NCI-H2196 treated with DMSO at 0.1 percent for 48 hours (cell line): ENCODE data around the gene TMEM63B.
"Not testable (repeated sequence)": the region's sequence is repeated elsewhere in the genome, so short reads cannot be mapped to it uniquely, and the experiment has no call there.

ENCODE experiments used
- DNase-seq: peaks from one replicate; lab custom pipeline; 2025; ENCODE audit not compliant: unreplicated experiment; lab: John Stamatoyannopoulos, UW

Gene TMEM63B

DNA sequence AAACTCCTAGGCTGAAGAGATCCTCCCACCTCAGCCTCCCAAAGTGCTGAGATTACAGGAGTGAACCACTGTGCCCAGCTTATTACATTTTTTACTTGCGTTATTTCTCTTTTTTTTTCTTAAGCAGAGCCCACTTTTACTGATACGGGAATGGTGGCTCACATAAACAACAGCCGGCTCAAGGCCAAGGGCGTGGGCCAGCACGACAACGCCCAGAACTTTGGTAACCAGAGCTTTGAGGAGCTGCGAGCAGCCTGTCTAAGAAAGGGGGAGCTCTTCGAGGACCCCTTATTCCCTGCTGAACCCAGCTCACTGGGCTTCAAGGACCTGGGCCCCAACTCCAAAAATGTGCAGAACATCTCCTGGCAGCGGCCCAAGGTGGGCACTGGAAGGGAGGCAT is 41.8 kb downstream of the TMEM63B start:
- no peak for DNase-seq

DNA sequence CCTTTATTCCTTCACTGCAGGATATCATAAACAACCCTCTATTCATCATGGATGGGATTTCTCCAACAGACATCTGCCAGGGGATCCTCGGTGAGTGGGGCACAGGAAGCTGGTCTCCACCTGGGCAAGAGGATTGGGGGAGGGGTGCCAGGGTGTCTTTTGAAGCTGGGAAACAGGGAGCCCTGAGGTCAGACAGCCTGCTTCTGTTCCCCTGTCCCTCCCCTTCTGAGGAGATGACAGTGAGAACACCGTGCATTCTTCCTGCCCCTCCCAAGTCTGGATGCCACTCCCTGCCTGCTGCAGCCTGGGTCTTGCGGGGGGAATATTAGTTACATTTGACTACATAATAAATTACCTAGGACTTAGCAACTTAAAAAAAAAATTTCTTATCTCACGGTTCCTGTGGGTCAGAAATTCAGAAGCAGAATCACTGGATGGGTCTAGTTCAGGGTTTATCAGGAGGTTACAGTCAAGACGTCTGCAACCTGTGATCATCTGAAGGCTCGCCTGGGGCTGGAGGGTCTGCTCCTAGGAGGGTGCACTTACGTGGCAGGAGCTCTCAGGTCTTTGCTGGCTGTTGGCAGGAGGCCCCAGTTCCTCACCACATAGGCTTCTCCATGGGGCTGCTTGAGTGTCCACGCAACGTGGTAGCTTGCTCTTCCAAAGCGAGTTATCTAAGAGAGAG is 42.7 kb downstream of the TMEM63B start:
- DNase-seq: no peak

DNA sequence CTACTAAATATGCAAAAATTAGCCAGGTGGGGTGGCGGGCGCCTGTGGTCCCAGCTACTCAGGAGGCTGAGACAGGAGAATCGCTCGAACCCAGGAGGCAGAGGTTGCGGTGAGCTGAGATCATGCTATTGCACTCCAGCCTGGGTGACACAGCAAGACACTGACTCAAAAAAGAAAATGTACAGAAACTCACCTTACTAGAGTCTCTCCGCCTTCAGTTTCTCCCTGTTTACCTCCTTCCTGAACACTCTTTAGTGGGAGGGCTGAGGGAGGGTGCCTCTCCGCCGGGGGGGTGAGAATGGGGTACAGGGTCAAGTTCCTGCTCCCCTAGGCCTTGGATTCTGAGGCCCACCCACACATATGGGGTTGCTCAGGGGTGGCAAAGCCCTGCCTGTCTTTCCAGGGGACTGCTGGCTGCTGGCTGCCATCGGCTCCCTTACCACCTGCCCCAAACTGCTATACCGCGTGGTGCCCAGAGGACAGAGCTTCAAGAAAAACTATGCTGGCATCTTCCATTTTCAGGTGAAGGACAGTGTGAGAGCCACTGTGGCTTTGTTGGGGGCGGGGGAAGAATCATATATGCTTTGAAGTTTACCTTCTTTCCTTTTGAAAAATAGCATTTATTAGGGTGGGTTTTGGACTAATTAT is 44.7 kb downstream of the TMEM63B start:
- no peak for DNase-seq

DNA sequence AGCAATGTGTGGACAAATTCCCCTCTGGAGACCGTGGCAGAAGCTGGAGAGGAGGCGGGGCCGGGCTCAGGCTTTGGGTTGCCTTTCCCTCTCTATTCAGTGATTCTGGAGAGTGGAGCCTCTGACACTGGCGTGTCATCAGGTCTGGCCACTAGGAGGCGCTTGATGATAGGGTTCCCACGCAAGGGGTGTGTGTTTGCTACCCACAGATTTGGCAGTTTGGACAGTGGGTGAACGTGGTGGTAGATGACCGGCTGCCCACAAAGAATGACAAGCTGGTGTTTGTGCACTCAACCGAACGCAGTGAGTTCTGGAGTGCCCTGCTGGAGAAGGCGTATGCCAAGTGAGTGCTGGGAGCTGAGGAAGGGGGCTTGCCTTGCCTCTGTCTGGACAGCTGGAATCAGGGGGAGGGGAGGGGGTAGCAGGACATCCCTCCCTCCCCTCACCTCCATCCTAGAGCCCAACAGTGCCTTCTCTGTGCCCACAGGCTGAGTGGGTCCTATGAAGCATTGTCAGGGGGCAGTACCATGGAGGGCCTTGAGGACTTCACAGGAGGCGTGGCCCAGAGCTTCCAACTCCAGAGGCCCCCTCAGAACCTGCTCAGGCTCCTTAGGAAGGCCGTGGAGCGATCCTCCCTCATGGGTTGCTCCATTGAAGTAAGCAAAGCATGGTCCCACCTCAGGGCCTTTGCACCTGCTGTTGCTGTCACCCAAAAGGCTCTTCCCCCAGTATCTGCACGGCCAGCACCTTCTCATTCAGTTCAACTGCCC is 45.6 kb downstream of the TMEM63B start:
- peak; percentile 18 for DNase-seq

DNA sequence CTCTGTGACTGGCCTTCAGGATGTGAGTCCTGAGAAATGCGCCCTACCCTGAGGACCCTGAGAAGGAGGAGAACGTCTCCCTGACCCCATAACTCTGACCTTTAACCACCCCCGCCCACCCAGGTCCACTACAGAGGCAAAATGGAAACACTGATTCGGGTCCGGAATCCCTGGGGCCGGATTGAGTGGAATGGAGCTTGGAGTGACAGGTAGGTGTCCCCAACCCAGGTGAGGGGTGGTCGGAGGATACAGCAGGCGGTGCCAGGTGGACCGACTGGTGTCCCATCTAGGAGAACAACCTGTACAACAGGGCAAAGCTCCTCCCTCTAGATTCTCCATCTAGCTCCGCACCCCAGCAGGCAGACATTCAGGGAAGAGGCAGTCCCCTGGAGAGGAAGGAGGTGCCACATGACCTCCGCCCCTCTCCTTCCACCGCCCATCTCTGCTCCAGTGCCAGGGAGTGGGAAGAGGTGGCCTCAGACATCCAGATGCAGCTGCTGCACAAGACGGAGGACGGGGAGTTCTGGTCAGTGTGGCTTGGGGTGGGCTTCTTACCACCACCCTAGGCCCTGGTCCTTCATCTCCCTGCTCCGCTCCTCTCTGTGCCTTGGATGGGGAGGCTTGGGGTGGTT is 48.9 kb downstream of the TMEM63B start:
- DNase-seq: no peak

DNA sequence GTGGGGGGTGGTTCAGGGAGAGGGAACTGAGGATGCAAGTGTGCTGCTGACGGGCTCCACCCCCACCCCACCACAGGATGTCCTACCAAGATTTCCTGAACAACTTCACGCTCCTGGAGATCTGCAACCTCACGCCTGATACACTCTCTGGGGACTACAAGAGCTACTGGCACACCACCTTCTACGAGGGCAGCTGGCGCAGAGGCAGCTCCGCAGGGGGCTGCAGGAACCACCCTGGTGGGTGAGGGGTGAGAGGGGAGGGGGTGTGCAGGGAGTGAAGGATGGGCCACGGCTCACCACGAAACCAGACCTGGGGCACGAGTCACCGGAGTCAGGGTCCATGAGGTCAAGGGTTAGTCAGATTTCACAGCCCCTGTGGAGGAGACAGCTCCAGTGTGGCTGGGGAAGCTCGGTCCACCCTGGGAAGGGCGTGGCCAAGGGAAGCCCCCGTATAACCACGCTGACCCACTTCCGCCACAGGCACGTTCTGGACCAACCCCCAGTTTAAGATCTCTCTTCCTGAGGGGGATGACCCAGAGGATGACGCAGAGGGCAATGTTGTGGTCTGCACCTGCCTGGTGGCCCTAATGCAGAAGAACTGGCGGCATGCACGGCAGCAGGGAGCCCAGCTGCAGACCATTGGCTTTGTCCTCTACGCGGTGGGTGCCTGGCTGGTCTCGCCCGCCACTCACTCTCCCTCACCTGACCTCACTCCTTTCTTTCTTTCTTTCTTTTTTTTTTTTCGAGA is 49.6 kb downstream of the TMEM63B start:
- no peak for DNase-seq

DNA sequence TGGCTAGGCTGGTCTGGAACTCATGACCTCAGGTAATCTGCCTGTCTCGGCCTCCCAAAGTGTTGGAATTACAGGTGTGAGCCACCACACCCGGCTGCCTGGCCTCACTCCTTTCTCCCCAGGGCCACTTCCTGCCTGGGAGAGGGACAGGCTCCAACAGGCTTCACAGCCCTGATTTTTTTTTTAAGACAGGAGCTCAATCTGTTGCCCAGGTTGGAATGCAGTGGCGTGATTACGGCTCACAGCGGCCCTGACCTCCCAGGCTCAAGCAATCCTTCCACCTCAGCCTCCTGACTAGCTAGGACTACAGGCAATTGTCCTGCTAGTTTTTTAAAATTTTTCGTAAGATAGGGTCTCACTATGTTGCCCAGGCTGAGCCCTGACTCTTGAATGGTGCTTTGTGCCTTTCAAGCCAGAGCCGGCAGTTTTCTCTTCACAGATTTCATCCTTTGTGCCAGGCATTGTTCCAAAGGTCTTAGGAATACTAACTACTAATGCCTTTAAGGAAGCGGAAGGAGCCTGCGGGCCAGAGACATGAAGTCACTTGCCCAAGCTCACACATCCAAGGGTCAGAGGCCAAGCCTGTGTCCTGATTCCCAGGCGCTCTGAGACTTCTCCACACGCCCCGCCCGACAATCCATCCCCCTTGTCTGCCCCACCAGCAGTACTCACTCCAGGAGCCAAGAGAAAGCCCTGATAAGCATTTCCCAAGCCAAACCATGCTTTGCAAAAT is 50.5 kb downstream of the TMEM63B start:
- DNase-seq: no peak

DNA sequence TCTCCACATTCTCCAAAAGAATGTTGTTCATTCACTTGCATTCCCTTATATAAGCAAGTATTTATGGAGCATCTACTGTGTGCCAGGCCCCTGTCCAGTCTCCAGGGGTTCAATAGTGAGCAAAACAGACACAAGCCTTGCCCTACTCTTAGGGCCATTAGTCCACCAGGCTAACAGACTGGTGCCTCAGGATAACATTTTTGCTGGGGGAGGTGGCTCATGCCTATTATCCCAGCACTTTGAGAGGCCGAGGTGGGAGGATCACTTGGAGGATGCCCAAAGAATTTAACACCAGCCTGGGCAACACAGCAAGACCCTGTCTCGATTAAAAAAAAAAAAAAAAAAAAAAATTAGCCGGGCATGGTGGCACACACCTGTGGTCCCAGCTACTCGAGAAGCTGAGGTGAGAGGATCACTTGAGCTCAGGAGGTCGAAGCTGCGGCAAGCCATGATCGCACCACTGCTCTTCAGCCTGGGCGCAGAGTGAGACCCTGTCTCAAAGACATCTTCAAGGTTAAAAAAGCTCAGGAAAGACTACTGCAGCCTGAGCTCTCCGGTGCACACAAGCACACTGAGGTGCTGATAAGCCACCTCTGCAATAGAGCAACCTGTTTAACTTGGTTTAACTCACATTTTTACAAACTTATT is 51.2 kb downstream of the TMEM63B start:
- no peak for DNase-seq

DNA sequence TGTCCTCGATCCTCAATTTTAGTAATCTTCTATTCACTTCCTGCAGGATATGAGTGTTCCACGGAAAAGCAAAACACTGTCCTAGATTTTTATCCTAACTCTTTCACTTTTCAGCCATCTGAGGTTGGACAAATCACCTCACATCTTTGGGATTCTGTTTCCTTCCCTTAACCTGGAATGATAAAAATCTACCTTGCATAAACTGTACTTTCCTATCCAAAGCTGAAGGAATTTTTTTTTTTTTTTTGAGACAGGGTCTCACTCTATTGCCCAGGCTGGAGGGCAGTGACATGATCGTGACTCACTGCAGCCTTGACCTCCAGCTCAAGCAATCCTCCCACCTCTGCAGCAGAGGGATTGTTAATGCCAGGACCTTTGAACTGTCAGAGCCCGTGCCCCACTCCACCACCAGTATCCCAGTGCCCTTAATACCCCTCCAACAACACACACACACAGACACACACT is 51.8 kb downstream of the TMEM63B start:
- no peak for DNase-seq

DNA sequence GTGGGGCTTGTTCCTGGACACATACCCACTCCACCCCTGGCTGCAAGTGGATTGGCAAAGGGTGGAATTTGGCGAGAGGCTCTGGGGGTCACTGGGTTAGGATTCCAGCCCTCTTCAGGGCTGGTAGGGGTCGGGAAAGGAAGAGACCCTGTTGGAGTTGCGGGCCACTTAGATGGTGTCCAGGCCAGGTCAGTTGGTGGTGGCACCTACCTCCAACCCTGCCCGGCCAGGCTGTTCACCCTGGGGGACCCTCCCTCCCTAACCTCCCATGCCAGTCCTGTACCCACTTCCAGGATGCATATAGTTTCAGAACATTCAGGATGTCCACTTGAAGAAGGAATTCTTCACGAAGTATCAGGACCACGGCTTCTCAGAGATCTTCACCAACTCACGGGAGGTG is 52.3 kb downstream of the TMEM63B start:
- DNase-seq: no peak

DNA sequence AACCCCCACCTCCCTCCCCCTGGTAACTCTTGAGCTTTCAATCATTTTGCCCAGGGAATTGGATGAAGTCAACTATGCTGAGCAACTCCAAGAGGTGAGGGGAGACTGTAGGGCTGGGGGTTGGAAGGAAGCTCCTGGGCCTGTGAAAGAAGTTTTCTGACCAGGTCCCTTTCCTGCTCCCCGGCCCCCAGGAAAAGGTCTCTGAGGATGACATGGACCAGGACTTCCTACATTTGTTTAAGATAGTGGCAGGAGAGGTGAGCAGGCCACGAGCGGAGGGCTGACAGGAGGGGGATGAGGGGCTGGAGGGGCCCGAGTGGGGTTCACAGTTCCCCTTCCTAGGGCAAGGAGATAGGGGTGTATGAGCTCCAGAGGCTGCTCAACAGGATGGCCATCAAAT is 53.1 kb downstream of the TMEM63B start:
- no peak for DNase-seq

DNA sequence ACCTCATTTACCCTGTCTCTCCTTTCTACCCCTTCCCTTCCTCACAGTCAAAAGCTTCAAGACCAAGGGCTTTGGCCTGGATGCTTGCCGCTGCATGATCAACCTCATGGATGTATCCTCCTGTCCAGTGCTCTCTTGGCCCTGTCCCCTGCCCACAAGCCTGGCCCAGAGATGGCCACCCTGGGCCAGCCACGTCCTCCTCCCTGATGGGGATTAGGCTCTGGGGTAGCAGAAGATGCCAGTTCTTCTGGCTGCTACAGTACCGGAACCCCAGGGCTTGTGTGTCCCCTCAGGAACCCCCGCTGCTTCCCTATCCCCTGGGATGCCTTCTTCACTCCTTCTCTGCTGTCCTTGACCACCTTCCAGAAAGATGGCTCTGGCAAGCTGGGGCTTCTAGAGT is 53.5 kb downstream of the TMEM63B start:
- DNase-seq: no peak

DNA sequence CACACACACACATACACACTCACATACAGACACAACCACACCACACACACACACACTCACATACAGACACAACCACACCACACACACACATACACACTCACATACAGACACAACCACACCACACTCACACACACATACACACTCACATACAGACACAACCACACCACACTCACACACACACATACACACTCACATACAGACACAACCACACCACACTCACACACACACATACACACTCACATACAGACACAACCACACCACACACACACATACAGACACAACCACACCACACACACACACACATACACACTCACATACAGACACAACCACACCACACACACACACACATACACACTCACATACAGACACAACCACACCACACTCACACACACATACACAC is 54.4 kb downstream of the TMEM63B start:
- not testable (repeated sequence) for DNase-seq

DNA sequence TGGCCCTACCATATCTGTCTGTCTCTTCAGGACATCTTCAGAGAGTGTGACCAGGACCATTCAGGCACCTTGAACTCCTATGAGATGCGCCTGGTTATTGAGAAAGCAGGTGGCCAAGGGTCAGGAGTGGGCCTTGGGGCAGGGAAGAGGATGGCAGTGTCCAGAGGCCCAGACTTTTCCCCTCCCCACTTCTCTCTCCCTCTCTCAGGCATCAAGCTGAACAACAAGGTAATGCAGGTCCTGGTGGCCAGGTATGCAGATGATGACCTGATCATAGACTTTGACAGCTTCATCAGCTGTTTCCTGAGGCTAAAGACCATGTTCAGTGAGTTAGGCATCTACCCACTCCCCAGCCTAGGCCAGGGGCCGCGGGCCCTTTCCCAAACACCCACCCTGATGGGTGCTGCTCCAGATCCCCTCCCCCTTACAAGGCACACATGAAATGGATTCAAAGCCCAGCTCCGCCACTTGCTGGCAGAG is 55.6 kb downstream of the TMEM63B start:
- no peak for DNase-seq

DNA sequence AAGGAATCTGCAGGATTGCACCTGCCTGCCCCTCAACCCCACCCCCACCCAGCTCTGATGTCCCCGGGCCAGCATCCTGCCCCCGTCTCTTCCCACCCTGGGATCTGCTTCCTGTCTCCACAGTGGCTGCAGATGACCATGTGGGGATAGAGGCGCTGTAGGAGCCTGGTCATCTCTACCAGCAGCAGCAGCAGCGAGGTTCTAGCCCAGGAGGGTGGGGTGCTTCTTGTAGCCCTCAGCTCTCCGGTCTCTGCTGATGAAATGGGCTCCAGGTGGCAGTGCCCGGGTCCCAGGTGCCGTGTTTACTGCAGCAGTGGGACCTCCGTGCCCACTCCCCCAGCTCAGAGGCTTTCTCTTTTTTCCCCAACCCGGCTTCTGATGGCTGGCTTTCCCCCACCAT is 56.4 kb downstream of the TMEM63B start:
- no peak for DNase-seq

DNA sequence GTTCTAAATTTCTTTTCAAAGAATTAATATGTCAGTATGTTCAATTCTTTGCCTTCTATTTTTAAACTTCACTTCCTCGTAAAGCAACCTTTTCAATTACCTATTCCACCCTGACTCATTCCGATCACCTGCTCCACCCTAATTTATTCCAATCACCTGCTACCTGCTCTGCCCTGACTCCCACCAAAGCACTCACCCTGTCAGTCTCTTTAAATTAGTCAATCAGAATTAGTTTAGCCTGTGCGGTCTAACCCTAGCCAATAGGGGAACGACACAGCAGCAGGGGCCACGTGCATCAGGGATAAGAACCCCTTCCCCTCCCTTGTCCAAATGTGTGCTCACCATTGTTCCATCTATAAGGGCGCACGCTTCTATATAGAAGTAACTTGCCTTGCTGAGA is 58.0 kb downstream of the TMEM63B start:
- DNase-seq: not testable (repeated sequence)

DNA sequence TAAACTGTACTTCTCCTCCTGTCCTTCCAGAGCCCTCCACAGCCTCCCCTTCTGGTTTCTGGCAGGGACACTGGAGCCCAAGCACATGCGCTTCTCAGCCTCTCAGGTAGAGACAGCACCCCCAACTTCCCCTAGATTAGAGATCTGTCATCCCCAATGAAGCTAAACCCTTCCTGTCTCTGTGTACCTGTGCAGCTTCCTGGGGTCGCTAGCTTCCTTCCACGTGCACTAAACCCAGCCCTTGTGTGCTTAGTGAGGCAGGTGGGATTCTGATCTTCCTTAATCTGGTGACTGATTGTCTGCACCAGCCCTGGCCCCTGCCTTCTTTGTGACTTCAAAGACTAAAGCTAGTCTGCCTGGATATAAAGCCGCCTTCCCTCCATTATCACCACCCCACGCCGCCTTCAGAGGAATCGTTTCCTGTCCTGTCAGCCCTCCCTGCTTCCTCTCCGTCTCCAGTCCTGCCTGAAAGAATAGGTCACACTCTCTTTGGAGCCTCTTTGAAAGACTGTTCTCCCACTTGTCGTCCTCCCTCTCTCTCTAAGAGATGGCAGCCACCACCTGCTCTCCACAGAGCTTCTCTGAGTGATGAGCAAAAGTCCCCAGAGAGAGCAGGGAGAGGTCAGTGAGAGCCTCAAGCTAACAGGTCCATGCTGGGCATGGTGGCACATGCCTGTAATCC is 58.7 kb downstream of the TMEM63B start:
- no peak for DNase-seq

DNA sequence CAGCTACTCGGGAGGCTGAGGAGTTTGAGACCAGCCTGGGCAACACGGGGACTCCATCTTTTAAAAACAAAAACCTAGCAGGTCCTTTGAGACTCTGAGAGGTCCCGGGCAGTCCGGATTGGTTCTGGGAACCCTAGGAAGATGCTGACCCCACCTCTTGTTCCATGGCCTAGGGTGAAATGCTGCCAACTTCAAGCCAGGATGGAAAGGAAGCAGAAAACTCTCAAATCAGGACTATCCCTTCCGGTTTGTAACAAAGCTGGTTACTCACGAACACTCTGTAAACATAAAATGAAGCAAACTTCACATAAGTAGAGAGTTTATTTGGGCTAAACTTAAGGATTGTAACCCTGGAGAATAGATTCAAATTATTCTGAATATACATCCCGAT is 59.3 kb downstream of the TMEM63B start:
- DNase-seq: no peak

DNA sequence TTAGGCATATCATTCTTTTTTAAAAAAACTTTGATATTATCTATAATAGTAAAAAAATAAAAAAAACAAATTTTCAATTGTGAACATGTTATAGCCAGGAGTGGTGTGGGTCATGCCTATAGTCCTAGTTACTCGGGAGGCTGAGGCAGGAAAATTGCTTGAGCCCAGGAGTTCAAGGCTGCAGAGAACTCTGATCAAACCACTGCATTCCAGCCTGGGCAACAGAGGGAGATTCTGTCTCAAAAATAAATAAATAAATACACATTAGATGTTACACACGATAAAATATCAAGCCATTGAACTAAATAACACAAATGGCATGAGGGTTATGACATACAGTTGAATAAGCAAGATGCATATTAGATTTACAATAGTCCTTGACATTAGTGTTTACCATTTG is 61.5 kb downstream of the TMEM63B start:
- no peak for DNase-seq
